ENCODE measurements around the gene IL17RD. TPM values are rescaled to one million over a fixed set of nuclear protein-coding genes. Genes with fewer than 3 reads are reported as not detected.
"Not testable (repeated sequence)": the region's sequence is repeated elsewhere in the genome, so short reads cannot be mapped to it uniquely, and the experiment has no call there.

IL17RD gene
- total and polyA plus RNA-seq, 2 of the 13 experiments (the other 11 are each of a cell fraction or from before 2014, with no cell fraction given), result 0.28 to 0.31 TPM

DNA sequence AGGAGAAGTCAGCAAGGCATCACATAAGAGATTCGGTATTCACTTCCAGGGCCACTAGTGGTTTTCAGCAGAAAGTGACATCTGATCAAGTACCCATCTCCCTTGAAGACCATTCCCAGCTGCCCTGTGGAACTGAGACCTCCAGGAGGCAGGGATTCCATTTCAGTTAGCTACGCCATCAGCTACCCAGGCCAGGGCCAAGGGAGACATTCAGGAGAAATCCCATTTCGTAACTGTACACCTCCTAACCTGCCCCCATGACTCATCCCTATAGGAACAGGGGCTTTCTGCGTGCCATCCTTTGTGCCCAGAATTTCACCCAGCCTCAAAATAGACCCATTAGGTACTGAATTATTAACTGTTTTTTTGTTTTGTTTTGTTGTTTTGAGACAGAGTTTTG is 79.9 kb downstream of the IL17RD start (continued):
- TF ChIP-seq KMT2B (CRISPR knock-in tag; IDR thresholded peaks at IDR 0.05), result no peak
- no peak for TF ChIP-seq PAWR (CRISPR knock-in tag; IDR thresholded peaks at IDR 0.05; ENCODE audit: borderline replicate concordance)
- no peak for TF ChIP-seq ZNF362 (CRISPR knock-in tag; IDR thresholded peaks at IDR 0.05; ENCODE audit: borderline replicate concordance)
- TF ChIP-seq GTF2F1 (IDR thresholded peaks at IDR 0.05; ENCODE audit: low read length), result no peak

DNA sequence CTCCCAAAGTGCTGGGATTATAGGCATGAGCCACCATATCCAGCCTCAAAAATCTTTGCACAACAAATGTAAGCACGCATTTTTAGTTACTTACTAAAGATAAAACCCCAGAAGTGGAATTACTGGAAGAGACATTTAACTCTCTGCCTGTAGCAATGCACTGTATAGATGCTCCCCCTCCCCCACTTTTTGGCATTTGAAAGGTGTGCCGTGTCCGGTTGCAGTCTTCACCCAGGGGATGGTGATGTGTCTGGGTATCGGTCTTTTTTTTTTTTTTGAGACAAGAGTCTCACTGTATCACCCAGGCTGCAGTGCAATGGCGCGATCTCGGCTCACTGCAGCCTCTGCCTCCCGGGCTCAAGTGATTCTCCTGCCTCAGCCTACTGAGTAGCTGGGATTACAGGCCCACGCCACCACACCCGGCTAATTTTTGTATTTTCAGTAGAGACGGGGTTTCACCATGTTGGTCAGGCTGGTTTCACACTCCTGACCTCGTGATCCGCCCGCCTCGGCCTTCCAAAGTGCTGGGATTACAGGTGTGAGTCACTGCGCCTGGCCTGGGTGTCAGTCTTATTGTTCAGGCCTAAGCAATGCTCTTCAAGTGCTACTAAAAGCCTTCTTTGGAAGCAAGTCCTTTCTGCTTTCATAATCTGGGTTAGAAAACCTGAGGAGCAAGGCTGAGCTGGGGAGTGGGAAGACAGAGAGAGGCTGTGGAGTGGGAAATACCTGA is 81.7 kb downstream of the IL17RD start:
- POLR2A ChIA-PET, result interaction anchor here (0.6 kb wide), 1 partner anchor 8 kb away, joined by 3 read pairs; no protein-coding TSS in a partner anchor
- CTCF ChIA-PET (ENCODE audit: low intra/inter-chr PET ratio, low total read pairs); intact Hi-C loops (cut with micrococcal nuclease; ENCODE audit: unreplicated experiment); H2AFZ ChIP-seq (ENCODE audit: low read length); FAIRE-seq; H3K4me3 ChIP-seq (replicated peaks in 1 of 3; ENCODE audit: insufficient read depth in 1 of 3, low read depth in 2 of 3, low read length in 3 of 3); H3K27ac ChIP-seq (ENCODE audit: extremely low read length, insufficient read depth, low read length); H3K9me3 ChIP-seq (ENCODE audit: low read length); H4K20me1 ChIP-seq (ENCODE audit: insufficient read depth, low read length); H3K36me3 ChIP-seq (replicated peaks in 1 of 2; ENCODE audit: control insufficient read depth in 1 of 2, insufficient read depth in 2 of 2, low read length in 2 of 2); DNase-seq (ENCODE audit: low spot score); H3K27me3 ChIP-seq (ENCODE audit: control insufficient read depth in 1 of 2, insufficient read depth in 2 of 2, low read length in 2 of 2); H3K79me2 ChIP-seq (ENCODE audit: insufficient read depth, low read length); BruUV-seq (replicated peaks); ATAC-seq; H3K9ac ChIP-seq (ENCODE audit: insufficient read depth, low read depth, low read length): not testable (repeated sequence)
- Histone ChIP-seq H3K4me1 (ENCODE audit: insufficient read depth, low read length) (peaks cover 50% of the 10 kb centered on the region), H3K4me2 (ENCODE audit: low read depth, low read length) (peak overlapping the region; percentile 21)
- in situ Hi-C loops (cut with HindIII; ENCODE audit: extremely low pct_ligation_motif_present, low pct_unique_long_range_greater_than_20kb), result loop anchor here (10.0 kb wide), 1 partner anchor 89 kb away; no protein-coding TSS in a partner anchor
- TF ChIP-seq, protein P1, sequence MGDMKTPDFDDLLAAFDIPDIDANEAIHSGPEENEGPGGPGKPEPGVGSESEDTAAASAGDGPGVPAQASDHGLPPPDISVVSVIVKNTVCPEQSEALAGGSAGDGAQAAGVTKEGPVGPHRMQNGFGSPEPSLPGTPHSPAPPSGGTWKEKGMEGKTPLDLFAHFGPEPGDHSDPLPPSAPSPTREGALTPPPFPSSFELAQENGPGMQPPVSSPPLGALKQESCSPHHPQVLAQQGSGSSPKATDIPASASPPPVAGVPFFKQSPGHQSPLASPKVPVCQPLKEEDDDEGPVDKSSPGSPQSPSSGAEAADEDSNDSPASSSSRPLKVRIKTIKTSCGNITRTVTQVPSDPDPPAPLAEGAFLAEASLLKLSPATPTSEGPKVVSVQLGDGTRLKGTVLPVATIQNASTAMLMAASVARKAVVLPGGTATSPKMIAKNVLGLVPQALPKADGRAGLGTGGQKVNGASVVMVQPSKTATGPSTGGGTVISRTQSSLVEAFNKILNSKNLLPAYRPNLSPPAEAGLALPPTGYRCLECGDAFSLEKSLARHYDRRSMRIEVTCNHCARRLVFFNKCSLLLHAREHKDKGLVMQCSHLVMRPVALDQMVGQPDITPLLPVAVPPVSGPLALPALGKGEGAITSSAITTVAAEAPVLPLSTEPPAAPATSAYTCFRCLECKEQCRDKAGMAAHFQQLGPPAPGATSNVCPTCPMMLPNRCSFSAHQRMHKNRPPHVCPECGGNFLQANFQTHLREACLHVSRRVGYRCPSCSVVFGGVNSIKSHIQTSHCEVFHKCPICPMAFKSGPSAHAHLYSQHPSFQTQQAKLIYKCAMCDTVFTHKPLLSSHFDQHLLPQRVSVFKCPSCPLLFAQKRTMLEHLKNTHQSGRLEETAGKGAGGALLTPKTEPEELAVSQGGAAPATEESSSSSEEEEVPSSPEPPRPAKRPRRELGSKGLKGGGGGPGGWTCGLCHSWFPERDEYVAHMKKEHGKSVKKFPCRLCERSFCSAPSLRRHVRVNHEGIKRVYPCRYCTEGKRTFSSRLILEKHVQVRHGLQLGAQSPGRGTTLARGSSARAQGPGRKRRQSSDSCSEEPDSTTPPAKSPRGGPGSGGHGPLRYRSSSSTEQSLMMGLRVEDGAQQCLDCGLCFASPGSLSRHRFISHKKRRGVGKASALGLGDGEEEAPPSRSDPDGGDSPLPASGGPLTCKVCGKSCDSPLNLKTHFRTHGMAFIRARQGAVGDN (CRISPR knock-in tag; IDR thresholded peaks at IDR 0.05), result peak; percentile 47
- peak; percentile 71 for TF ChIP-seq FOSL2 (CRISPR knock-in tag; IDR thresholded peaks at IDR 0.05)
- WGBS (ENCODE audit: low lambda C conversion rate), result 29% methylated on average over 16 of the region's 16 CpGs

All from HepG2 (cell line).